ENCODE results near the gene SLC39A10.

Gene SLC39A10

DNA sequence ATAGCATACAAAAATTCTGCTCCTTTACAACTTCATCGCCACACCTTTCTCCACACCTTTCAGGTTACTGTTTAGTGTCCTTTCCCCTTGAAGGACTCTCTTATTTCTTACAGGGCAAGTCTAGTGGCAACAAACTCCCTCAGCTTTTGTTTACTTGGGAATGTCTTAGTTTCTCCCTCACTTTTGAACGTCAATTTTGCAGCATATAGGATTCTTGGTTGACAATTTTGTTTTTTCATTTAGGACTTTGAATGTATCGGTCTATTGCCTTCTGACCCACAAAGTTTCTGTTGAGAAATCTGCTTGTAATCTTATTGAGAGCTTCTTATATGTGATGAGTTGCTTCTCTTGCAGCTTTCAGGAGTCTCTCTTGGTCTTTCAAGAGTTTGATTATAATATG, 43.5 kb downstream of the SLC39A10 start:
- TF ChIP-seq, protein P1, sequence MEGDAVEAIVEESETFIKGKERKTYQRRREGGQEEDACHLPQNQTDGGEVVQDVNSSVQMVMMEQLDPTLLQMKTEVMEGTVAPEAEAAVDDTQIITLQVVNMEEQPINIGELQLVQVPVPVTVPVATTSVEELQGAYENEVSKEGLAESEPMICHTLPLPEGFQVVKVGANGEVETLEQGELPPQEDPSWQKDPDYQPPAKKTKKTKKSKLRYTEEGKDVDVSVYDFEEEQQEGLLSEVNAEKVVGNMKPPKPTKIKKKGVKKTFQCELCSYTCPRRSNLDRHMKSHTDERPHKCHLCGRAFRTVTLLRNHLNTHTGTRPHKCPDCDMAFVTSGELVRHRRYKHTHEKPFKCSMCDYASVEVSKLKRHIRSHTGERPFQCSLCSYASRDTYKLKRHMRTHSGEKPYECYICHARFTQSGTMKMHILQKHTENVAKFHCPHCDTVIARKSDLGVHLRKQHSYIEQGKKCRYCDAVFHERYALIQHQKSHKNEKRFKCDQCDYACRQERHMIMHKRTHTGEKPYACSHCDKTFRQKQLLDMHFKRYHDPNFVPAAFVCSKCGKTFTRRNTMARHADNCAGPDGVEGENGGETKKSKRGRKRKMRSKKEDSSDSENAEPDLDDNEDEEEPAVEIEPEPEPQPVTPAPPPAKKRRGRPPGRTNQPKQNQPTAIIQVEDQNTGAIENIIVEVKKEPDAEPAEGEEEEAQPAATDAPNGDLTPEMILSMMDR (IDR thresholded peaks at IDR 0.05; ENCODE audit: insufficient read depth, low read length, poor library complexity, severe bottlenecking): no peak

DNA sequence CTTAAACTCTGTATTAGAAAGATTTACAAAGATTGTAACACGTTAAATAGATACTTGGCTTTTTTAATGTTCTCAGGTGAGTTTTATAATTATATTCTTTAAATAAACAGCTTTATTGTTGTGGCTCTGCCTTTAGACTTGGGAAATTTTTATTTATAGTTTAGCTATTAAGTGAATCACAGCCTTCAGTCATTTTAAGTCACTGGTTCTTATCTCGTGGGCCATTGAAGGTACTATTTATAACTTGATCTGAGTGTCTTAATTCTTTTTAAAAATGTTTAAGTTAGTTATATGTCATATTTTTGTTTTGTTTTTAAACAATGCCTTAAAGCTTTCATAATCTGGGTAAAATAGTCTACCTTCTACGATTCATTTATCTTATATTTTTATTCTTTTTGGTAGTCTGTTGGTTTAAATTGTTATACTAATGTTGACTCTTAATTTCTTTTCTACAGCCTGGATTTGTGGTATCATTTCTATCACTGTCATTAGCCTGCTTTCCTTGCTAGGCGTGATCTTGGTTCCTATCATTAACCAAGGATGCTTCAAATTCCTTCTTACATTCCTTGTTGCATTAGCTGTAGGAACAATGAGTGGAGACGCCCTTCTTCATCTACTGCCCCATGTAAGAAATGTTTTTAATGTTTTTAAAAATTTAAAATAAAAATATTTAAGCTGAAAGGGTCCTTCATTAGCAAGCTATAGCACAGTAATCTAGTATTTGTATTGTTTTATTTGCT, 49.3 kb downstream of the SLC39A10 start:
- H3K27me3 ChIP-seq (replicated peaks; ENCODE audit: control insufficient read depth, insufficient read depth, low read length): no peaks in the 10 kb centered on the region
- H3K36me3 ChIP-seq (ENCODE audit: control insufficient read depth, insufficient read depth, low read length): no peaks in the 10 kb centered on the region
- TF ChIP-seq, protein P1 (IDR thresholded peaks at IDR 0.05; ENCODE audit: insufficient read depth, low read length, poor library complexity, severe bottlenecking): no peak
- DNase-seq (ENCODE audit: extremely low read depth, insufficient read length): no peak
- H3K4me3 ChIP-seq (replicated peaks; ENCODE audit: low read depth, low read length): no peak overlapping the region

More for the DNA sequence above, 43.5 kb downstream of the SLC39A10 start:
- no peak overlapping the region for H3K4me3 ChIP-seq (replicated peaks; ENCODE audit: low read depth, low read length)
- H3K36me3 ChIP-seq (ENCODE audit: control insufficient read depth, insufficient read depth, low read length): no peaks in the 10 kb centered on the region
- H3K27me3 ChIP-seq (replicated peaks; ENCODE audit: control insufficient read depth, insufficient read depth, low read length): no peaks in the 10 kb centered on the region
- DNase-seq (ENCODE audit: extremely low read depth, insufficient read length): no peak

DNA sequence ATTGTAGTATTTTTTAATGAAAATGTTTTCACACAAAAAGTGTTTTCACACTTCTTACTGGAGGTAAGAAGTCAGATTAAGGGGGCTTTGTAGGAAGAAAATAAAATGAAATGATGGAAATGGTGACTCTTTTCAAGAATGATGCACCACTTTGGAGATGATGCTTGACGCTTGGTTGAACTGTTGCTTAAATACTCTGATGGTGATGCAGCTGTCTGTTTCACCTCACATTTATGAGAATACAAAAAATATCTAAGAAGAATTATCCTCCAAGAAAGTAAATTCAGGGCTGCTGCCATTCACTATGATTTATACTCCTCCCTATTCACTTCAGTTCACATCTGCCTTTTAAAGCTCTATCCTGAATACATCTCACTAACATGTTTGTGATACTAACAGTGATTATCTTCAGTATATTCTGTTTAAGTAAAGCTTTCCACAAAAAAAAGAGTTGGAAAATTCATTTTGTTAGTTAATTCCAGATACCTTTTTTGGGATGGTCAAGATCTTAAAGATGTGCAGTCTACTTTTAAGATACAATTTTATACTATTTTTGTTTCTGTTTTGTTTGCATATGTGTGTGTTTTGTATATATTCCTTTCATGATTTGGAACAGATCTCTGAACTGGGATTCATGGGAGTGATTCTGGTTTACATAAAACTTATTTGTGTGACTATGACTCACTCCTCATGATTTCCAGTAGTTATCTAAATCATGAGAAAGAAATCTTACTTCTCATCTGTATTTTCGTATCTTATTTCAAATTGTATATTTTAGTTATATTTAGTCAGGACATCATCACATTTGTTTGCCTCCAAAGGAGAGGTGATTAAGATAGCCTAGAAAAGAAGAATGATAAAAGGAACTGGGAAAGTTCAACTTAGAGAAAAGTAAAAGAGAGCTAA, 53.1 kb downstream of the SLC39A10 start:
- H3K36me3 ChIP-seq (ENCODE audit: control insufficient read depth, insufficient read depth, low read length): no peaks in the 10 kb centered on the region
- no peaks in the 10 kb centered on the region for H3K27me3 ChIP-seq (replicated peaks; ENCODE audit: control insufficient read depth, insufficient read depth, low read length)
- TF ChIP-seq, protein P1 (IDR thresholded peaks at IDR 0.05; ENCODE audit: insufficient read depth, low read length, poor library complexity, severe bottlenecking): no peak
- no peak for DNase-seq (ENCODE audit: extremely low read depth, insufficient read length)
- H3K4me3 ChIP-seq (replicated peaks; ENCODE audit: low read depth, low read length): no peak overlapping the region

DNA sequence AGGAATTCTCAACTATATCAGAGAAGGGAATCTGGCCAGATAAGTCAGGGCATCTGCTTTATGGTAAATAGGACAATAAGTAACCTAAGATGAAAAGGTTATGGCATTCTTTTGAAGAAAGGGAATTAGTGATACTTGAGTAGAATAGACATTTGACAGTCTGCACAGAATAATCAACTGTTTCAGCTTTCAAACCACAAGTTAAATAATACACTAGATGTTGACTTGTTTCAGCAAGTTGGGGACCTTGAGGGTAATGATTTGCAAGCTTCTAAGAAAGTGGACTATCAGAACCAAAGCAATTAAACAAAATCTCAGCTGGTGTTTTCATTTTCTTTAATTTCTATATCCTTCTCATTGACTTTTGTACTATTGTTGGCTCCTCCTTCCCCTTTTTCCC, 54.5 kb downstream of the SLC39A10 start:
- no peak for DNase-seq (ENCODE audit: extremely low read depth, insufficient read length)
- H3K4me3 ChIP-seq (replicated peaks; ENCODE audit: low read depth, low read length): no peak overlapping the region
- H3K36me3 ChIP-seq (ENCODE audit: control insufficient read depth, insufficient read depth, low read length): no peaks in the 10 kb centered on the region
- TF ChIP-seq, protein P1 (IDR thresholded peaks at IDR 0.05; ENCODE audit: insufficient read depth, low read length, poor library complexity, severe bottlenecking): no peak
- H3K27me3 ChIP-seq (replicated peaks; ENCODE audit: control insufficient read depth, insufficient read depth, low read length): no peaks in the 10 kb centered on the region

DNA sequence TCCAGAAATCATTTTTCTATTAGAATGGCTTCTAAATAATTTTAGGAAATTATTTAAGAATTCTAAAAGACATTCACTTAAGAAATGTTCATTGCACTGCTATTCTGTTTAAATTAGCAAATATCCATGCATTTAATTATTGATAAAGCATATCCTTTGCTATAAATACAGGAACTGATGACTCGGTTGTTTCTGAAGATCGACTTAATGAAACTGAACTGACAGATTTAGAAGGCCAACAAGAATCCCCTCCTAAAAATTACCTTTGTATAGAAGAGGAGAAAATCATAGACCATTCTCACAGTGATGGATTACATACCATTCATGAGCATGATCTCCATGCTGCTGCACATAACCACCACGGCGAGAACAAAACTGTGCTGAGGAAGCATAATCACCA, 59.4 kb downstream of the SLC39A10 start:
- no peaks in the 10 kb centered on the region for H3K36me3 ChIP-seq (ENCODE audit: control insufficient read depth, insufficient read depth, low read length)
- no peak for DNase-seq (ENCODE audit: extremely low read depth, insufficient read length)
- TF ChIP-seq, protein P1 (IDR thresholded peaks at IDR 0.05; ENCODE audit: insufficient read depth, low read length, poor library complexity, severe bottlenecking): no peak
- no peak overlapping the region for H3K4me3 ChIP-seq (replicated peaks; ENCODE audit: low read depth, low read length)
- H3K27me3 ChIP-seq (replicated peaks; ENCODE audit: control insufficient read depth, insufficient read depth, low read length): no peaks in the 10 kb centered on the region

Measured in GM06990 (cell line).